Smooth muscle cell (in vitro differentiated cells): Measurements from ENCODE around the gene FBN1. TPM values are rescaled to one million over a fixed set of nuclear protein-coding genes. Genes with fewer than 3 reads are reported as not detected.

ENCODE experiments used
- DNase-seq: peaks from one replicate; lab custom pipeline; 2025; ENCODE audit not compliant: unreplicated experiment; lab: John Stamatoyannopoulos, UW
- H2AFZ ChIP-seq: fragments of 200-600 bp; sonication (generic); 2 replicates; pipeline ENCODE4 v1.6.0; 2016; ENCODE audit warnings: antibody characterized with exemption, low read depth, mild to moderate bottlenecking
- H3F3A ChIP-seq: fragments of 200-600 bp; sonication (generic); 2 replicates; pipeline ENCODE4 v1.6.0; 2017; ENCODE audit warnings: antibody characterized with exemption, low read depth
- H3K27ac ChIP-seq: fragments of 200-600 bp; sonication (generic); 2 replicates; pipeline ENCODE4 v1.5.1; 2016; ENCODE audit warnings: low read depth, mild to moderate bottlenecking
- H3K27me3 ChIP-seq: fragments of 200-600 bp; sonication (generic); 2 replicates; pipeline ENCODE4 v1.6.1; 2016; ENCODE audit warnings: low read depth, mild to moderate bottlenecking
- H3K36me3 ChIP-seq: fragments of 200-600 bp; sonication (generic); 2 replicates; pipeline ENCODE4 v1.5.1; 2016; ENCODE audit warnings: low read depth
- H3K4me1 ChIP-seq: fragments of 200-600 bp; sonication (generic); 2 replicates; pipeline ENCODE4 v1.5.1; 2016; ENCODE audit warnings: low read depth
- H3K4me2 ChIP-seq: fragments of 200-600 bp; sonication (generic); 2 replicates; pipeline ENCODE4 v1.6.0; 2016; ENCODE audit warnings: mild to moderate bottlenecking
- H3K4me3 ChIP-seq: fragments of 200-600 bp; sonication (generic); 2 replicates; pipeline ENCODE4 v1.5.1; 2016; ENCODE audit warnings: mild to moderate bottlenecking
- H3K79me2 ChIP-seq: fragments of 200-600 bp; sonication (generic); 2 replicates; pipeline ENCODE4 v1.6.0; 2016; ENCODE audit warnings: low read depth, mild to moderate bottlenecking
- H3K9ac ChIP-seq: fragments of 200-600 bp; sonication (generic); 2 replicates; pipeline ENCODE4 v1.6.0; 2016; ENCODE audit warnings: low read depth
- H3K9me3 ChIP-seq: fragments of 200-600 bp; sonication (generic); replicated peaks from 2 replicates; pipeline ENCODE4 v1.5.1; 2016; ENCODE audit warnings: low read depth
- H4K20me1 ChIP-seq: fragments of 200-600 bp; sonication (generic); 2 replicates; pipeline ENCODE4 v1.6.0; 2016; ENCODE audit warnings: low read depth
- CTCF ChIP-seq: fragments of 200-600 bp; sonication (generic); IDR thresholded peaks from 2 replicates; pipeline ENCODE4 v1.5.1; 2017; ENCODE audit warnings: borderline replicate concordance, mild to moderate bottlenecking, antibody characterized with exemption; ENCODE audit not compliant: insufficient read depth, poor library complexity, severe bottlenecking
- WGBS: methylation state at CpG from one replicate; pipeline ENCODE4 v1.1.7; 2016; ENCODE audit warnings: low lambda C conversion rate; 5-methylcytosine and 5-hydroxymethylcytosine counted together
- polyA plus RNA-seq: library from polyadenylated mRNA; unstranded; fragments of >200 nt; fragmentation: Nextera tagmentation; extraction: Ambion mirVana; gene quantifications from 2 replicates; pipeline ENCODE4 v1.2.1, GENCODE V29; 2016
- total RNA-seq: library from RNA; depleted of rRNA; stranded (reverse); fragments of >200 nt; gene quantifications from 2 replicates; pipeline ENCODE4 v1.2.3, GENCODE V29; 2014

Gene FBN1
- total and polyA plus RNA-seq, 2 experiments from 2014 or later = 137 to 330 TPM

DNA sequence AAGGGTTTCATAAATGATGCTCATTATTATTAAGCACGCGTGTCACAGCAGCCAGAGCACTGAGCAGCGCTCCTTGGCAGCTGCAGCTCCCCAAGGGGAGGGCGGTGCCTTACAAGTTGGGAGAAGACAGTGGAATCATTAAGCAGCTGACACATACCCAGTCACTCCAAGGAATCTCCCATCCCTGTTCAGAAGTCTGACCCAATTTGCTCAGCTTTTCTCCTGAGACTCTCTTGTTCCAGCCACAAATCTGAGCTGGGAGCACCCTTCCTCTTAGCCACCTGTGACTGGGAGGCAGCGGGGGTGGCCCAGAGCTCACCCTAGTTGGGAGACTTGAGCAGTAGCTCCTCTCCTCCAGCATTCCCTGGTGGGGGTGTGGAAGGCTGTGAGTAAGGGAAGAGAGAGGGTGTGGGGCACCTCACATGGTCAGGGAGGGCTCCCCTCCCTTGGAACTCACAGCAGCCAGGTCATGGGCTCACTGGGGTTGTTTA is 249.9 kb downstream of the FBN1 start:
- Histone ChIP-seq H2AFZ (no peak overlapping the region), H3K9me3 (no peaks in the 10 kb centered on the region), H3K9ac (no peak overlapping the region), H3F3A (no peaks in the 10 kb centered on the region), H3K4me3 (no peak overlapping the region), H4K20me1 (no peaks in the 10 kb centered on the region), H3K27me3 (no peaks in the 10 kb centered on the region), H3K4me2 (no peak overlapping the region), H3K79me2 (no peaks in the 10 kb centered on the region), H3K4me1 (peaks cover 7% of the 10 kb centered on the region), H3K36me3 (no peaks in the 10 kb centered on the region), H3K27ac (no peak overlapping the region)
- WGBS = 83% methylated on average over 5 of the region's 5 CpGs
- DNase-seq = no peak
- no peak for TF ChIP-seq CTCF

DNA sequence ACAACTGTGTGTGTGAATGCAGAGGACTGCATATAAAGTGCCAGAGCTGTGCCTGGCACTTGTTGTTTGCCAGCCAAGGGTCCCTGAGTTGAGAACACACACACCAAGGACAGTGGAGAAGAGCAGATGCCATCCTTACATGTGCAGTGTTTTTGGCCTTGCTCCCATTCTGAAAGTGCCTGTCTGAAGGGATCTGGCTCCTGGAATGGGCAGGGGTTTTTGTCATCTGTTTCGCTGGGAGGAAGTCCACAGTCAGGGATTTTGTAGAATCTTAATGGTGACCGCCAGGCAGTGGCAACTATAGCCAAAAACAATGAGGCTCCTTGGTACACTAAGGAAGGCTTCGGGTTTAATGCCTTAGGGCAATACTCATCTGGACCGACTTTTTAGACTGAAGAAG is 250.5 kb downstream of the FBN1 start:
- no peak for TF ChIP-seq CTCF
- no peak for DNase-seq
- H3K4me3 ChIP-seq = no peak overlapping the region
- H3K36me3 ChIP-seq = no peaks in the 10 kb centered on the region
- no peak overlapping the region for H3K27ac ChIP-seq
- no peak overlapping the region for H3K4me2 ChIP-seq
- H4K20me1 ChIP-seq = no peaks in the 10 kb centered on the region
- H2AFZ ChIP-seq = no peak overlapping the region
- no peaks in the 10 kb centered on the region for H3K27me3 ChIP-seq
- no peaks in the 10 kb centered on the region for H3K9me3 ChIP-seq
- WGBS = 92% methylated on average over 4 of the region's 4 CpGs
- H3K4me1 ChIP-seq = peaks cover 3% of the 10 kb centered on the region
- no peaks in the 10 kb centered on the region for H3F3A ChIP-seq
- no peaks in the 10 kb centered on the region for H3K79me2 ChIP-seq
- H3K9ac ChIP-seq = no peak overlapping the region

DNA sequence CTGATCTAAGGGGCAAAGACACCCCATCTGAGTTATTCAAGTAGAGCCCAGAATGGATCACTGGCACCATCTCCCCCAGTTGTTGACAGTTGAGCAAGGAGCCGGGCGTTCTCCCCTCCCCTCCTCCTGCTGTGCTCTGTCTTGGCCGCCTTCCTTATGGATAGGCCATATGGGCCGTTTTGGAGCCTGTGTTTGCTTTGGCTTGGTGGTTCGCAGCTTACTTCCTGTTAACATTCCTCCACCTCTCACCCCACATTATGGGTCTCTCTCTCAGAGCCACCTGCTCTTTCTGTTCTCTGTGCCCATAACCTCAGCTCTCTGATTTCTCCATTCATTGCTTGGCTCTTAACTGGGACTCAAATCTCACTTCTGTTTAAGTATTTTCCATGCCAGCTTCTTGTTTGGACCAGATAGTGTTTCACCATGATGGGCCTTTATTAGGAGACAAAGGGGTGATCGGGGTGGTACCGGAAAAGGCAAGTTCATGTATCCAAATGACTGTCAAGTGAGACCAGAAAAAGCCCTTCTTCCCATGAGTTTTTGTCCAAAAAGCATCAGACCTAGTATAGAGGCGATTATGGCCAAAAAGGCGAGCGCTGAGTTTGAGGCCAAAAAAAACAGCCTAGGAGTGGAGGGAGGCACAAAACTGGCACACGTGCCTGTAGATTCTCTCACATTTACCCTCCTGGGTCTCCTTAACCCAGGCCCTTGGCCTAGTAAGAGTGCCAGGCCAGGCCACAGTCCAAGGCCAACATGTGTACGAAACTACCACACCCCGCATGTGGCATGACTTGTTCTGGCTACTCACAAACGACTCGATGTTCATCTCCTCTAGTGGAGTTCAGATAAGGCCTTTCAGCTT is 251.6 kb downstream of the FBN1 start:
- 95% methylated on average over 15 of the region's 15 CpGs for WGBS

More for the DNA sequence above, 251.6 kb downstream of the FBN1 start:
- no peak overlapping the region for H3K27ac ChIP-seq
- no peak overlapping the region for H3K4me2 ChIP-seq
- H3K9me3 ChIP-seq = no peaks in the 10 kb centered on the region
- H3K36me3 ChIP-seq = no peaks in the 10 kb centered on the region
- no peak overlapping the region for H2AFZ ChIP-seq
- no peaks in the 10 kb centered on the region for H3K79me2 ChIP-seq
- TF ChIP-seq CTCF = no peak
- H4K20me1 ChIP-seq = no peaks in the 10 kb centered on the region
- no peak overlapping the region for H3K4me3 ChIP-seq
- no peaks in the 10 kb centered on the region for H3F3A ChIP-seq
- H3K4me1 ChIP-seq = no peaks in the 10 kb centered on the region
- no peak overlapping the region for H3K9ac ChIP-seq
- no peak for DNase-seq
- H3K27me3 ChIP-seq = no peaks in the 10 kb centered on the region
